ENCODE results near the gene TSHZ3. TPM values are rescaled to one million over a fixed set of nuclear protein-coding genes. Genes with fewer than 3 reads are reported as not detected.

Gene TSHZ3
- total and polyA plus RNA-seq, 7 donors: 0.53 to 6.7 (median 2.2) TPM

GRCh38 chr19:31261019-31261602, 88.1 kb downstream of the TSHZ3 start:
- Histone ChIP-seq H3K4me3 (no peak overlapping the region), H3K9me3 (no peaks in the 10 kb centered on the region), H3K36me3 (ENCODE audit: insufficient read depth in 1 of 2, low read depth in 1 of 2) (no peaks in the 10 kb centered on the region), H3K4me1 (no peaks in the 10 kb centered on the region), H3K27ac (no peak overlapping the region), H3K27me3 (ENCODE audit: insufficient read depth in 3 of 3, low read length in 2 of 3) (peaks cover 0 to 28% (median 5%) of the 10 kb centered on the region in 3 donors)
- no peak for DNase-seq
- no peak for ATAC-seq
- TF ChIP-seq CTCF (IDR thresholded peaks at IDR 0.05): no peak
- WGBS, 3 donors: 22 to 38% (median 35%) methylated on average over 3 of the region's 3 CpGs
- intact Hi-C loops (cut with DNase I): no loop called here

- H3K27me3 ChIP-seq (ENCODE audit: insufficient read depth in 3 of 3, low read length in 2 of 3): peaks cover 0 to 28% (median 5%) of the 10 kb centered on the region in 3 donors
- H3K9me3 ChIP-seq: no peaks in the 10 kb centered on the region
- WGBS, 3 donors: 71 to 89% (median 73%) methylated on average over 7 of the region's 7 CpGs
- no peaks in the 10 kb centered on the region for H3K36me3 ChIP-seq (ENCODE audit: insufficient read depth in 1 of 2, low read depth in 1 of 2)
- no peaks in the 10 kb centered on the region for H3K4me1 ChIP-seq
- DNase-seq (no peak), ATAC-seq (no peak)
- H3K4me3 ChIP-seq: no peak overlapping the region
- intact Hi-C loops (cut with DNase I): no loop called here
- TF ChIP-seq CTCF (IDR thresholded peaks at IDR 0.05): no peak
- H3K27ac ChIP-seq: no peak overlapping the region
Measured at GRCh38 chr19:31260171-31260933, 88.9 kb downstream of the TSHZ3 start.

- WGBS, 3 donors: 49 to 73% (median 54%) methylated on average over 15 of the region's 15 CpGs
Measured at GRCh38 chr19:31258211-31259052, 90.8 kb downstream of the TSHZ3 start.

More at GRCh38 chr19:31258211-31259052, 90.8 kb downstream of the TSHZ3 start:
- no peak for ATAC-seq
- Histone ChIP-seq H3K27ac (no peak overlapping the region), H3K4me1 (no peaks in the 10 kb centered on the region), H3K27me3 (ENCODE audit: insufficient read depth in 3 of 3, low read length in 2 of 3) (peaks cover 0 to 27% (median 4%) of the 10 kb centered on the region in 3 donors), H3K36me3 (ENCODE audit: insufficient read depth in 1 of 2, low read depth in 1 of 2) (no peaks in the 10 kb centered on the region), H3K9me3 (no peaks in the 10 kb centered on the region), H3K4me3 (no peak overlapping the region)
- TF ChIP-seq CTCF (IDR thresholded peaks at IDR 0.05): no peak
- intact Hi-C loops (cut with DNase I): no loop called here
- no peak for DNase-seq

All from psoas muscle (tissue), 8 donors.